Peyer's patch (tissue), 4 donors: ENCODE data around the gene JUN.

Experiments
- POLR2A ChIP-seq, 2 donors: fragments of 450-650 bp; IDR thresholded peaks; one replicate each; pipeline ENCODE4 v1.5.1; 2017; ENCODE audit warnings: antibody characterized with exemption in 2 of 2, mild to moderate bottlenecking in 2 of 2, moderate library complexity in 2 of 2
- TF ChIP-seq, protein P1 (sequence below), 6 experiments: fragments of 450-650 bp in 4 of 6; fragments of 200-600 bp in 2 of 6; sonication (generic) in 1 of 6; IDR thresholded peaks; one replicate each; pipeline ENCODE4 v1.5.1; 2017 to 2019; ENCODE audit warnings: antibody characterized with exemption in 6 of 6, mild to moderate bottlenecking in 3 of 6, moderate library complexity in 1 of 6

DNA sequence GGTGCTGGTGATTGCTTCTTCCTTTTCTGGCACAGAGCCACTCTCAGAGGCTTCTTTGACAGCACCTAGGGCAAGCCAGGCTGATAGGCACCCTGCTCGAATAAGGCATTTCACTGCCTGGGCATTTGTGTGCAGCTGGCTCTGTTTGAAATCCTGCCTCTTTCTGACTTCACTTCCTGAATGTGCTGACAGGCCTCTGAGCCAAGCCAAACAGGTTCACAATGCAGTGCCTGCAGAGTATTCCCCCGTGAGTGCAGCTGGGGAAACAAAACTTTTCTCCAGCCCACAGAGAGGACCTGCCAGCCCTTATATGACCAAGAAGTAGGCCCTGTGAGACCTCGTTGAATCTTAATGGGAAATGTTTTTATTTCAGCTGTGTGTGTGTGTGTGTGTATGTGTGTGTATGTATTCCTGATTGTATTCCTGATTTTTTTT is 10.4 kb downstream of the JUN start:
- TF ChIP-seq, protein P1, sequence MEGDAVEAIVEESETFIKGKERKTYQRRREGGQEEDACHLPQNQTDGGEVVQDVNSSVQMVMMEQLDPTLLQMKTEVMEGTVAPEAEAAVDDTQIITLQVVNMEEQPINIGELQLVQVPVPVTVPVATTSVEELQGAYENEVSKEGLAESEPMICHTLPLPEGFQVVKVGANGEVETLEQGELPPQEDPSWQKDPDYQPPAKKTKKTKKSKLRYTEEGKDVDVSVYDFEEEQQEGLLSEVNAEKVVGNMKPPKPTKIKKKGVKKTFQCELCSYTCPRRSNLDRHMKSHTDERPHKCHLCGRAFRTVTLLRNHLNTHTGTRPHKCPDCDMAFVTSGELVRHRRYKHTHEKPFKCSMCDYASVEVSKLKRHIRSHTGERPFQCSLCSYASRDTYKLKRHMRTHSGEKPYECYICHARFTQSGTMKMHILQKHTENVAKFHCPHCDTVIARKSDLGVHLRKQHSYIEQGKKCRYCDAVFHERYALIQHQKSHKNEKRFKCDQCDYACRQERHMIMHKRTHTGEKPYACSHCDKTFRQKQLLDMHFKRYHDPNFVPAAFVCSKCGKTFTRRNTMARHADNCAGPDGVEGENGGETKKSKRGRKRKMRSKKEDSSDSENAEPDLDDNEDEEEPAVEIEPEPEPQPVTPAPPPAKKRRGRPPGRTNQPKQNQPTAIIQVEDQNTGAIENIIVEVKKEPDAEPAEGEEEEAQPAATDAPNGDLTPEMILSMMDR (IDR thresholded peaks at IDR 0.05) = no peak
- no peak for TF ChIP-seq POLR2A (IDR thresholded peaks at IDR 0.05)
